GM21717 (cell line): ENCODE measurements around the gene HPS1.

Experiments
- ATAC-seq: cut with Tn5 transposase; IDR thresholded peaks from one replicate; pipeline ENCODE4 v1.9.1; 2021; ENCODE audit warnings: mild to moderate bottlenecking, moderate library complexity; ENCODE audit not compliant: unreplicated experiment

The HPS1 gene

DNA sequence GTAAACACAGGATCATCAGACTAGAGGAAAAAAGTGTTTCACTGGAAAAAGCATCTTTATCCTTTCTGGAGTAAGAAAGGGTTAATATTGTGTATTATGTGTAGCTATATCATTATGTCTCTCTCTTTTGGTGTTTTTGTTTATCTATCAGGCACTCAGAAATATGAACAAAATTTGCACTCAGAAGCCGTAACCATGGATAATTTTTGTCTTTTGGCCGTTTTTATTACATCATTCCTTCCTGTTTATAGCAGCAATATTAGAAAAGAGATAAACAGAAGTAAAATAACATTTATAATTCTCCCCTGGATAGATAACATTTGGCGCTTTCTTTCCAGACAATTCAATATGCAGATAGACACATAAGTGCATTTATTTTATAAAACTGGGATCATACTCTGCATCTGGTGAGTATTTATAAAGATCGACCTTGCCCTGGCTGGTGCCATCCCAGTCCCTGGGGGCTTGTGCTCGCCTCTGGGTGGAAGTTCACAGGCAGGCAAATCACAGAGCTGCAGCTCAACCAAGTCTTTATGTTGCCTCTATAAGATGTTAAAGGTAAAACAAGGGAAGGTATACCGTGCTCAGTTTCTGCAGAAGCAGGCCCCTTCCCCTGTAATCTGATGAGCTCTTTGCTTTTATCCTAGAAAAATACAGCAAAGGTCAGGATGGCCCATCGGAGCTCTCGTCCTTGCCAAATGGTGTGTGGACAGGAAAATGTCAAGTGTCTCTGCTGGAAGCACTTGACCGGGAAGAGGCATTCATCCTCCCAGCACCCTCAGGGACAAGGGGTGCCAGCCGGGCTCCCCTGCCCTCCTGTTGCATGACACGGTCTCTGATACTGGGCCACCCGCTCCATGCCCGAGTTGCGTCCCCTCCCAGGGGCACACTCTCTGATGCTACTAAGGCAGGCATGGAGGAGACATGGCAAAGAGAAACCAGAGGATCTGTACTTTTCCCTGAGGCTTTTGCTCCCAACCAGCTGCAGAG lies 75.6 kb downstream of the HPS1 start:
- no peak for ATAC-seq

DNA sequence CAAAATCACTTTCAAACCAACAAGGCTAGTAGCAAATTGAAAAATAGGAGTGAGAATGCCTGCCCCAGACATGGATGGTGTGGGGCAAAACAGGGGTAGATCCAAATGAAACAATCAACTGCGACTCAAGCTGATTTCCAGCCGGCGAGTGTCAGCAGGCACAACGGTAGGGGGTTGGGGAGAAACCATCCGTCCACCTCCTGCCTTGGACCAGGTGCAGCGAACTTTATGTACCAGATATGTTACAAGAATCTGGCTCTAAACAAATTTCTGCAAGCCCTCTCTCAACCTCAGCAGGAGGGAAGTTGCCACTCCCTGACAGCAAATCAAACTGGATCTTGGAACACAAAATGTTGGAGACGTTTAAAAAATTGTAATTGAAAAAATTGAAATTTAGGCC lies 76.9 kb downstream of the HPS1 start:
- ATAC-seq = no peak

DNA sequence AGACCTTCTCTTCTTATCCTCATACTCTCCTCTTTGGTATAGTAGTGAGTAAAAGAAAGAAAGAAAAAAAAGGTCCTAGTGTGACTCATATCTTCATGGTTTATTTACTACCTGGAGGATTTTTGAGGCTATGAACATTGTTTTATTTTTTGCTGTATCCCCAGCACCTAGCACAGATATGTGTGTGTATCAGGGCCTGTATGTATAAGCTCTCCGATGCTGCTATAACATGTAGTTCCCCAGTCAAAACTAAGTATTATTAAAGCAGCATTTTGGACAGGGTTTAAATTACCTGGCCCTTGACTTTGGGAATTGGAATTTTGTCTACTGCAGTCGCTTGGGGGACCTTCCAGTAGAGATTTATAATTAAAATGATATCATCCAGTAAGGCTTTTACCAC lies 78.1 kb downstream of the HPS1 start:
- no peak for ATAC-seq

DNA sequence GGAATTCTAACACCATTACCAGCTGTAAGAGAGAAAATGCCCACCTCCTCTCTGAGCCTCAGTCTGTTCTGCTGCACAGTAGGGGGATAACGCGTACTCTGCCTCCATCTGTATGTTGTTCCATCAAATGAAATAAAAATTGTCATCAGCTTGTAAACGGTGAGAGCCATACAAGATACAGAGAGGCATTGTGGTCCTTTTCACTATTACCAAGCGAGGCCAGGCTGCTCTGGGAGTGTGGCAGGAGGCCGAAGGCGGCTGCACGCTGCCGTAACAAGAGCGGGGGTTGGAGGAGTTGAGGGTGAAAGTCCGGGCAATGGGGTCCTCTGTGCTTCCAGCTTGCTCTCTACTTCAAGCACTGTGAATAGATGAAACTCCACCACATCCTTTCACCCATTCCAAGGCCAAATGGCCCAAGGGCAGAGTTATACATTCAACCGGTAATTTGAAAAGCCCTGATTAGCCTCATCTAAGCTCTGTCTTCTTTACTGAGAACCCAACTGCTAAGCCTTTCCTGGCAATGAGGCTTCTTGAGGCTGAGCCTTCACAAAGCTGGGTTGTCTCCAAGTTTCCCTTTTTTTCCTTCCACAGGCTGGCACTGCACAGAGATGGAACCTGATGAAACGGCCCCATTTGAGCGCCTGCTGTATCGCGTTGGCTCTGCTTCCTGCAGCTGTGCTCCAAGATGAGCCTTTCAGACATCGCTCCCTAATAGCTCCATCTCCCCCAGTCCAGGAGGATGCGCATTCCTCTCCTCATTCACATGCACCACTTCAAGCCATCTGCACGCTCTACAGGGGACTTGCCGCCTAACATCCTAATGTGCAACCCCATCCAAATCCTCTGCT lies 78.9 kb downstream of the HPS1 start:
- no peak for ATAC-seq
